ENCODE results near the gene GRIK4.
"Not testable (repeated sequence)": the region's sequence is repeated elsewhere in the genome, so short reads cannot be mapped to it uniquely, and the experiment has no call there.

GRIK4 gene

GRCh38 chr11:120511116-120511819 lies at the start of gene GRIK4:
TSS of gene GRIK4 (plus strand) at chr11:120511748. CDS start at chr11:120660319, 148,571 bp downstream.
- DNase-seq: peak; percentile 37

GRCh38 chr11:120462825-120463224 lies 48.7 kb upstream of the GRIK4 start:
- no peak for DNase-seq

GRCh38 chr11:120465921-120466534 lies 45.5 kb upstream of the GRIK4 start:
- no peak for DNase-seq

- DNase-seq: no peak
Observed at GRCh38 chr11:120467627-120468026, 43.9 kb upstream of the GRIK4 start.

- DNase-seq: no peak
Observed at GRCh38 chr11:120471131-120471530, 40.4 kb upstream of the GRIK4 start.

- no peak for DNase-seq
Observed at GRCh38 chr11:120471994-120472393, 39.6 kb upstream of the GRIK4 start.

GRCh38 chr11:120473503-120473902 lies 38.0 kb upstream of the GRIK4 start:
- no peak for DNase-seq

GRCh38 chr11:120482149-120482548 lies 29.4 kb upstream of the GRIK4 start:
- DNase-seq: no peak

- no peak for DNase-seq
Observed at GRCh38 chr11:120484722-120485121, 26.8 kb upstream of the GRIK4 start.

GRCh38 chr11:120486138-120486537 lies 25.4 kb upstream of the GRIK4 start:
- DNase-seq: no peak

- no peak for DNase-seq
Observed at GRCh38 chr11:120489799-120490198, 21.7 kb upstream of the GRIK4 start.

GRCh38 chr11:120492486-120492885 lies 19.1 kb upstream of the GRIK4 start:
- DNase-seq: no peak

- DNase-seq: no peak
Observed at GRCh38 chr11:120494595-120494994, 17.0 kb upstream of the GRIK4 start.

- DNase-seq: no peak
Observed at GRCh38 chr11:120499088-120499487, 12.5 kb upstream of the GRIK4 start.

GRCh38 chr11:120499859-120500258 lies 11.7 kb upstream of the GRIK4 start:
- no peak for DNase-seq

- DNase-seq: no peak
Observed at GRCh38 chr11:120500414-120501071, 11.0 kb upstream of the GRIK4 start.

GRCh38 chr11:120501440-120501839 lies 10.1 kb upstream of the GRIK4 start:
- no peak for DNase-seq

- no peak for DNase-seq
Observed at GRCh38 chr11:120501976-120502755, 9.4 kb upstream of the GRIK4 start.

GRCh38 chr11:120503529-120503928 lies 8.0 kb upstream of the GRIK4 start:
- DNase-seq: not testable (repeated sequence)

GRCh38 chr11:120505801-120506425 lies 5.6 kb upstream of the GRIK4 start:
- no peak for DNase-seq

GRCh38 chr11:120509346-120510053 lies 2.0 kb upstream of the GRIK4 start:
- no peak for DNase-seq
